IPS DF 4.7 (cell line): ENCODE data around the gene STEAP4.
"Not testable (repeated sequence)": the region's sequence is repeated elsewhere in the genome, so short reads cannot be mapped to it uniquely, and the experiment has no call there.

Experiments used
- DNase-seq: peaks from one replicate; pipeline ENCODE4 v3.0.0-alpha.2; 2013; ENCODE audit warnings: low spot score; ENCODE audit errors: extremely low read depth

Gene STEAP4

GRCh38 chr7:88312061-88312663, 5.5 kb upstream of the STEAP4 start:
- DNase-seq, result no peak

- no peak for DNase-seq
Observed at GRCh38 chr7:88311675-88312036, 5.0 kb upstream of the STEAP4 start.

- DNase-seq, result no peak
Observed at GRCh38 chr7:88310956-88311674, 4.4 kb upstream of the STEAP4 start.

GRCh38 chr7:88309819-88310218, 3.1 kb upstream of the STEAP4 start:
- DNase-seq, result no peak

GRCh38 chr7:88307823-88308222, 1.1 kb upstream of the STEAP4 start:
- DNase-seq, result no peak

GRCh38 chr7:88307412-88307811, 718 bp upstream of the STEAP4 start:
- no peak for DNase-seq

- no peak for DNase-seq
Observed at GRCh38 chr7:88305044-88305443, 1.6 kb downstream of the STEAP4 start.

- no peak for DNase-seq
Observed at GRCh38 chr7:88302486-88302885, 4.2 kb downstream of the STEAP4 start.

- DNase-seq, result no peak
Observed at GRCh38 chr7:88301924-88302323, 4.8 kb downstream of the STEAP4 start.

GRCh38 chr7:88300401-88300945, 6.2 kb downstream of the STEAP4 start:
- no peak for DNase-seq

GRCh38 chr7:88299126-88299525, 7.6 kb downstream of the STEAP4 start:
- DNase-seq, result no peak

- no peak for DNase-seq
Observed at GRCh38 chr7:88293866-88294265, 12.8 kb downstream of the STEAP4 start.

GRCh38 chr7:88291398-88292173, 15.1 kb downstream of the STEAP4 start:
- no peak for DNase-seq

GRCh38 chr7:88290491-88290890, 16.2 kb downstream of the STEAP4 start:
- no peak for DNase-seq

GRCh38 chr7:88289564-88290025, 17.1 kb downstream of the STEAP4 start:
- DNase-seq, result no peak

- no peak for DNase-seq
Observed at GRCh38 chr7:88281749-88282148, 24.9 kb downstream of the STEAP4 start.

- no peak for DNase-seq
Observed at GRCh38 chr7:88280801-88281200, 25.9 kb downstream of the STEAP4 start.

- no peak for DNase-seq
Observed at GRCh38 chr7:88279323-88279722, 27.4 kb downstream of the STEAP4 start.

- DNase-seq, result no peak
Observed at GRCh38 chr7:88278881-88279280, 27.8 kb downstream of the STEAP4 start.

- DNase-seq, result no peak
Observed at GRCh38 chr7:88276605-88277153, 30.0 kb downstream of the STEAP4 start.

- DNase-seq, result not testable (repeated sequence)
Observed at GRCh38 chr7:88274856-88275255, 31.8 kb downstream of the STEAP4 start.

GRCh38 chr7:88269586-88269985, 37.1 kb downstream of the STEAP4 start:
- DNase-seq, result no peak
